ACHN (cell line): ENCODE measurements around the gene CLPTM1L.

Experiments
- DNase-seq: peaks from one replicate; pipeline ENCODE4 v3.0.0-alpha.2; 2015
- in situ Hi-C: cut with HindIII; loops from 2 replicates; pipeline ENCODE4 v1.10.0; 2017; ENCODE audit warnings: low sequenced_read_pairs, low pct_ligation_motif_present, low pct_unique_long_range_greater_than_20kb

Gene CLPTM1L, protein sequence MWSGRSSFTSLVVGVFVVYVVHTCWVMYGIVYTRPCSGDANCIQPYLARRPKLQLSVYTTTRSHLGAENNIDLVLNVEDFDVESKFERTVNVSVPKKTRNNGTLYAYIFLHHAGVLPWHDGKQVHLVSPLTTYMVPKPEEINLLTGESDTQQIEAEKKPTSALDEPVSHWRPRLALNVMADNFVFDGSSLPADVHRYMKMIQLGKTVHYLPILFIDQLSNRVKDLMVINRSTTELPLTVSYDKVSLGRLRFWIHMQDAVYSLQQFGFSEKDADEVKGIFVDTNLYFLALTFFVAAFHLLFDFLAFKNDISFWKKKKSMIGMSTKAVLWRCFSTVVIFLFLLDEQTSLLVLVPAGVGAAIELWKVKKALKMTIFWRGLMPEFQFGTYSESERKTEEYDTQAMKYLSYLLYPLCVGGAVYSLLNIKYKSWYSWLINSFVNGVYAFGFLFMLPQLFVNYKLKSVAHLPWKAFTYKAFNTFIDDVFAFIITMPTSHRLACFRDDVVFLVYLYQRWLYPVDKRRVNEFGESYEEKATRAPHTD

DNA sequence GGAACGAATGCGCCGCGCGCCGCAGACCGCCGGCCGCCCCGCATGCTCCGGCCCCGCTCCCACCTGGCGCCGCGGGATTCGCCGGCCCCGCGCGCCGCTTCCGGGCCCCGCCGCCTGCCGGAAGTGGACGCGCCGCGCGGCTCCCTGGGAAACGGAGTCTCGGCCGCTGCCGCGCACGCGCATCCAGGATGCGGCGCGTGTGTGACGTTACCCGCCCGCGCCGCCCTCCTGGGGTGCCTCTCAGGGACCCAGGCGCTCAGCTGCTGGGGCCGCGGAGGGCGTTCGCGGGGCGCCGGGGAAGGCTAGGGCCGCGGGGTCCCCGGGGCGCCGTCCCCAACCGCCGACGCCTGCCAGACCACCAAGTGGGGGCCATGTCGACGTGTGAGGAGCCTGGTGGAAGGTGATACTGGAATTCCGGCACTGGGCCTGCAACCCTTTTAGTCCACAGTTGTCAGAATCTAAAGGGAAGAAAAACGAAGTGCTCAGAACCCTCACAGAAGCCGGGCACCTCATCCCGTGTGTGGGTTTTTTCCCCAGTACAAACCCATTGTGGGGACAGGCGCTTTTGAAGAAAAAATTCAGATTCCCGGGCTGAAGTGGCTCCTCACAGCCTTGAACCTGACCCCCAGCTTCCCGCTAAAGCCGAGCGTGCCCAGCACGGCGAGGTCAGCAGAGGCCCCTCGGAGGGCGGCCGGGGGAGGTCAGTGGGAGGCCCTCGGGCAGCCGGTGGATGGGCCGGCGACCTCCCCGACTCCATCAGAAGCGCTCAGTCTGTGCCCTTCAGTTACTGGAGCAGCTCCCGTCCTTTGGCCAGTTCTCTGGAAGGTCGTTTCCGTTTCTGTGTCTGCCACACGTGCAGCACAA, at the start of gene CLPTM1L:
Gene CLPTM1L (minus strand): TSS at position 125 of the 864 bp plus-strand sequence. CDS start 258 bp downstream, outside the sequence.
- peak; percentile 86 for DNase-seq
- in situ Hi-C loops, result no loop called here

GRCh38 chr5:1393571-1394501, 48.9 kb upstream of the CLPTM1L start:
- in situ Hi-C loops, result no loop called here
- no peak for DNase-seq

DNA sequence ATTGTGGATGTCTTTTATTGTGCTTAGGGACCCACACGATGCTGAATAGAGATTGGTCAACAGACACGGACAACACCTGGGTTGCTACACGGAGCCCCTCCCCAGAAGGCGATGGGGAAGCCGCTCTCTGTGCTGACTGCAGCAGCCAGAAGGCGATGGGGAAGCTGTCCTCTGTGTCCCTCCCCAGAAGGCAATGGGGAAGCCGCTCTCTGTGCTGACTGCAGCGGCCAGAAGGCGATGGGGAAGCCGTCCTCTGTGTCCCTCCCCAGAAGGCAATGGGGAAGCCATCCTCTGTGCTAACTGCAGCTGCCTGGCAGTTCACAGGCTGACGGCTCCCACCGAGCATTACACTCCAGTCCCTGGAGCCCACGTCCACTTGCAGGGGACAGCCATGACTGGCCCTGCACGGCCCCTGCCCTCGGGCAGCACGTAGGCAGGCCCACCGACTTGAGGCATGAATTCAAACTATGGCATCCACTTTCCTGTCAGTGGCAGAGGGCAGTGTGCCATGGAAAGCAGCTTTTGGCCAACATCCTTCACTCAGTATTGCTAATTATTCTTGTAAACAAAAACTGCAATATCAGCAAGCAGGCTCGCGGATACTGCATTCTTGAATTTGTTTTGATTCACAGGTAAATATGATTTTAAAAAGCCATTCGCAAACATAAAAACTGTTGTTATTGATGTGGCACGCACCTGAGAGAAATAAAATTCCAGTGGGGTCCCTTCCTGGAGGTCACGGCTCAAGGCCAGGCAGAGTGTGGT, 48.1 kb upstream of the CLPTM1L start:
- in situ Hi-C loops, result no loop called here
- no peak for DNase-seq

- in situ Hi-C loops, result no loop called here
- no peak for DNase-seq
These were observed 47.4 kb upstream of the CLPTM1L start for GRCh38 chr5:1392261-1392660.

DNA sequence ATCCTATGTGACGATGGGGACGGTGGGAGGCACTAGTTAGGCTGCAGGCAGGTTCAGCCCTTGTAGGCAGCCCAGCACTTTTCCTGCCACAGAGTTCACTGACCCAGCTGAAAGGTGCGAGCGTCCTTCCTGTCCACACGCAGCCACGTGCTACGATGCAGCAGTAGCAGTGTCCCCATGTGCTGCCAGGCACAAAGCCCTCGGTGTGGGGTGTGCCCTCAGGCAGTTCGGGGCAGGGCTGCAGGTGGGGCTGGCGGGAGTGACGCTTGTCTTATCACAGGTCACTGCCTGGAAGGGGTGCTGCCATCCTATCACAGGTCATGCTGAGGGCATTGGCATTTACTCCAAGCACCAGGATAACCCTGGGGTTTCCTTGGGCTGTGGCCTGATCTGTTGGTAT, 46.8 kb upstream of the CLPTM1L start:
- in situ Hi-C loops, result no loop called here
- DNase-seq, result no peak

GRCh38 chr5:1390861-1391600, 46.1 kb upstream of the CLPTM1L start:
- DNase-seq, result no peak
- in situ Hi-C loops, result no loop called here

DNA sequence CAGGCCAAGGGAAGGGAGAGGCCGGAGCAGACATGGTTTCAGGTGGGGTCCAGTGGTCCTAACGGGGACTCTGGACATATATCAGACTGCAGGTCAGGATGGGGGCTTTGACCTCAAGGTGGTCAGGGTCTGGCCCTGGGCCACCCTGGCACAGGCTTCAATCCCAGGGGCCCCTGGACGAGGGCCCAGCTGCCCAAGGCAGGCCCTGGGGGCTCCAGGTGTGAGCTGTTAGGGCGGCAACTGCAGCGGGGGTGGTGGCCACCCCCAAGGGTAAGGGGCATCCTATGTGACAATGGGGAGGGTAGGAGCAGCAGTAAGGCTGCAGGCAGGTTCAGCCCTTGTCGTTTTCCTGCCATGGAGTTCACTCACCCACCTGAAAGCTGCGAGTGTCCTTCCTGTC, 45.4 kb upstream of the CLPTM1L start:
- in situ Hi-C loops, result no loop called here
- DNase-seq, result no peak

- no peak for DNase-seq
- in situ Hi-C loops, result no loop called here
These were observed 43.6 kb upstream of the CLPTM1L start for GRCh38 chr5:1388383-1388967.

- DNase-seq, result no peak
- in situ Hi-C loops, result no loop called here
These were observed 43.0 kb upstream of the CLPTM1L start for GRCh38 chr5:1387876-1388275.

DNA sequence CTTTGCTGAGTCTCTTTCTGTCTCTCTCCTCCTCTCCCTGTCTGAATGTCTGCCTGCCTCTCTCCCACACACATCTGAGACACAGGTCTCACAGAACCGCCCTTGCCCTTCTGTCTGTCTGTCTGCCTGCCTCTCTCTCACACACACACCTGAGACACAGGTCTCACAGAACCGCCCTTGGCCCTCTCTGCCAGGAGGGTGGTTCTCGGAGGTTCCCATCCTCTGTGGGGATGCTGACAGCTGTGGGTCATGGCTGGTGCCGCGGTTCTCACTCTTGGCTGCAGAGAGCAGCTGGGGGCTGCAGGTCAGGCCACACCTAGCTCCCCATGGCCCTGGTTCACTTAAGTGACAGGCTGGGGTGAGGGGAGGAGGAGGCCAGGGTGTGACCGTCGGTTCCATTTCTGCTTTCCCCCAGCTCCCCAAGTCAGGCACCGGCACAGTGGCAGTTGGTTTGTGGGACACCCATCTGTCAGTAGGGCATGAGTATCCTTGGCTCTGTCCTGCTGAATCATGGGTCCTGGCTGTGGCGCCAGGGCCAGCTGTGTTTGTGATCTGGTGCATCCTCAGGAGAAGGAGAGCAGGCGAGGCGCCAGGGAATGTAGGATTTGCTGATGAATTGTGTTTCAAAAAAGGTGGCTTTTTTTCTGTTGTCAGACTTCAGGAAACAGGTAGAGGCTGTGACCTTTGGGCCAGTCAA, 42.3 kb upstream of the CLPTM1L start:
- in situ Hi-C loops, result no loop called here
- no peak for DNase-seq

DNA sequence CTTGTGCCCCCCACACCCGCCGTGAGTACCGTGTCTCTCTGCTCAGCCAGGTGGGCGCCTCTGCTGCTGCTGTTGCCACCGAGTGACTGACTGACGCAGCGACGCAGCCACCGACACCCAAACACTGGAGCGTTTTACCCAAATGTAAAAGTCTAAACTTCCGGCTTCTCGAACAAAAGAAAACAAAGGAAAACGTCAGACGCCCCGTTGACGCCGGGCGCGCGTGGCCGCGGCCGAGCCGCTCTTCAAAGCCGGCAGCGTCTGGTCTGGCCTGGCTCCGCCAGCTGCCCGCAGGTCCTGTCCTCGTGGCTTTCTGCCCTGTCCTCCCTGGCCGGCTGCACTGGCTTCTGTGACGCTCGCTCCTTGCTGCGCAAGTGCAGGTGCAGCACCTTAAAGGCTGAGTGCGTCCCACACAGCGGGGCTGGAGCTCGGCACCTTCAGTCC, 41.4 kb upstream of the CLPTM1L start:
- DNase-seq, result peak; percentile 7
- in situ Hi-C loops, result no loop called here

GRCh38 chr5:1385395-1386273, 40.7 kb upstream of the CLPTM1L start:
- in situ Hi-C loops, result no loop called here
- DNase-seq, result peak; percentile 56

DNA sequence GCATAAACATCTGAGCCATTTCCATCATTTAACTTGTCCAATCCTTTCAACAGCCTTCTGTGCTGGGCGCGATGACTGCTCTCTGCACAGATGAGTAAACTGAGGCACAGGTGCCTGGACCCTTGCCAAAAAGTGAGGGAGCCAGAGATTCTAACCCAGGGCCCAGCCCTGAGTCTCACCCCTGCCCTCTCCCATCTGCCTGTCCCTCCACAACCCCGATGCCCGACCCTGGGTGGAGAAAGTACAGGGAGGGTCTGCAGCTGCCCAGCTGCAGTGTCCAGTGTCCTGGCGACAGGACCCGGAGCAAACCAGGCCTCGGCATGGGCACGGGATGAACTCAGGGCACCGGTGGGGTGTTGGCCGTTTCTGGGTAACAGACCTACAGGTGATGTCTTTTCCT, 39.6 kb upstream of the CLPTM1L start:
- in situ Hi-C loops, result no loop called here
- DNase-seq, result no peak

- in situ Hi-C loops, result no loop called here
- no peak for DNase-seq
These were observed 39.0 kb upstream of the CLPTM1L start for GRCh38 chr5:1383886-1384401.

GRCh38 chr5:1383344-1383743, 38.4 kb upstream of the CLPTM1L start:
- no peak for DNase-seq
- in situ Hi-C loops, result no loop called here
